ENCODE data around the gene ZNF236.

DNA sequence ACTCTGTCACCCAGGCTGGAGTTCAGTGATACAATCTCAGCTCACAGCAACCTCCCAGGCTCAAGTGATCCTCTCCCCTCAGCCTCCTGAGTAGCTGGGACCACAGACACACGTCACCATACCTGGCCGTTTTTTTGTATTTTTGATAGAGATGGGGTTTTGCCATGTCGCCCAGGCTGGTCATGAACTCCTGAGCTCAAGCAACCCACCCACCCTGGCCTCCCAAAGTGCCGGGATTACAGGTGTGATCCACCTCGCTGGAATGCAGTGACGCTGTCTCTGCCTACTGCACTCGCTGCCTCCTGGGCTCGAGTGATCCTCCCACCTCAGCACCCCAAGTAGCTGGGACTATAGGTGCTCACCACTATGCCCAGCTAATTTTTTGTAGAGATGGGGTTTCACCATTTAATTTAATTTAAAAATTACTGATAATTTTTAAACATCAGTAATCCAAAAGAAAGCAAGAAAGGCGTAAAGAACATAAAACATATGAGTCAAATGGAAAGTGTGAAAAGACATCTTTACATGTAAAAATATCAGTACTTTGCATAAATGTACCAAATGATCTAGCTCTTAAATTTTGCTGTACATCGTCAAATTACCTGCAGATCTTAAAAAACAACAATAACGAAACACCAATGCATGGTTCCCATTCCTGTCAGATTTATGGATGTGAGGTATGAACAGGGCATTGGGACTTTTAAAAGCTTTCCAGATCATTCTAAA is 2.8 kb upstream of the ZNF236 start:
- no peak for TF ChIP-seq SIRT6 (IDR thresholded peaks at IDR 0.05; ENCODE audit: low read length)
- no peak for TF ChIP-seq HDAC2 (IDR thresholded peaks at IDR 0.05; ENCODE audit: borderline replicate concordance in 1 of 2, low read depth in 2 of 2, low read length in 2 of 2)
- no peak for TF ChIP-seq RNF2 (IDR thresholded peaks at IDR 0.05; ENCODE audit: borderline replicate concordance, low read depth, low read length, missing control alignments, poor library complexity, severe bottlenecking)
- no peak for TF ChIP-seq EGR1 (IDR thresholded peaks at IDR 0.05; ENCODE audit: borderline replicate concordance, low read depth, low read length)
- TF ChIP-seq, protein P1, sequence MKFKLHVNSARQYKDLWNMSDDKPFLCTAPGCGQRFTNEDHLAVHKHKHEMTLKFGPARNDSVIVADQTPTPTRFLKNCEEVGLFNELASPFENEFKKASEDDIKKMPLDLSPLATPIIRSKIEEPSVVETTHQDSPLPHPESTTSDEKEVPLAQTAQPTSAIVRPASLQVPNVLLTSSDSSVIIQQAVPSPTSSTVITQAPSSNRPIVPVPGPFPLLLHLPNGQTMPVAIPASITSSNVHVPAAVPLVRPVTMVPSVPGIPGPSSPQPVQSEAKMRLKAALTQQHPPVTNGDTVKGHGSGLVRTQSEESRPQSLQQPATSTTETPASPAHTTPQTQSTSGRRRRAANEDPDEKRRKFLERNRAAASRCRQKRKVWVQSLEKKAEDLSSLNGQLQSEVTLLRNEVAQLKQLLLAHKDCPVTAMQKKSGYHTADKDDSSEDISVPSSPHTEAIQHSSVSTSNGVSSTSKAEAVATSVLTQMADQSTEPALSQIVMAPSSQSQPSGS (IDR thresholded peaks at IDR 0.05; ENCODE audit: low read length), result no peak
- TF ChIP-seq POLR2AphosphoS5 (IDR thresholded peaks at IDR 0.05; ENCODE audit: low read depth, low read length), result no peak
- no peak for TF ChIP-seq CBX5 (IDR thresholded peaks at IDR 0.05; ENCODE audit: low read depth, low read length)
- TF ChIP-seq POLR2A (IDR thresholded peaks at IDR 0.05; ENCODE audit: control extremely low read depth in 1 of 2, low read depth in 2 of 2, low read length in 2 of 2), result no peak
- no peak for TF ChIP-seq JUND (IDR thresholded peaks at IDR 0.05; ENCODE audit: low read length)
- no peak for TF ChIP-seq ASH2L (IDR thresholded peaks at IDR 0.05; ENCODE audit: low read length)
- TF ChIP-seq, protein P2, sequence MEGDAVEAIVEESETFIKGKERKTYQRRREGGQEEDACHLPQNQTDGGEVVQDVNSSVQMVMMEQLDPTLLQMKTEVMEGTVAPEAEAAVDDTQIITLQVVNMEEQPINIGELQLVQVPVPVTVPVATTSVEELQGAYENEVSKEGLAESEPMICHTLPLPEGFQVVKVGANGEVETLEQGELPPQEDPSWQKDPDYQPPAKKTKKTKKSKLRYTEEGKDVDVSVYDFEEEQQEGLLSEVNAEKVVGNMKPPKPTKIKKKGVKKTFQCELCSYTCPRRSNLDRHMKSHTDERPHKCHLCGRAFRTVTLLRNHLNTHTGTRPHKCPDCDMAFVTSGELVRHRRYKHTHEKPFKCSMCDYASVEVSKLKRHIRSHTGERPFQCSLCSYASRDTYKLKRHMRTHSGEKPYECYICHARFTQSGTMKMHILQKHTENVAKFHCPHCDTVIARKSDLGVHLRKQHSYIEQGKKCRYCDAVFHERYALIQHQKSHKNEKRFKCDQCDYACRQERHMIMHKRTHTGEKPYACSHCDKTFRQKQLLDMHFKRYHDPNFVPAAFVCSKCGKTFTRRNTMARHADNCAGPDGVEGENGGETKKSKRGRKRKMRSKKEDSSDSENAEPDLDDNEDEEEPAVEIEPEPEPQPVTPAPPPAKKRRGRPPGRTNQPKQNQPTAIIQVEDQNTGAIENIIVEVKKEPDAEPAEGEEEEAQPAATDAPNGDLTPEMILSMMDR (IDR thresholded peaks at IDR 0.05; ENCODE audit: control extremely low read depth in 1 of 3, insufficient read depth in 1 of 3, low read depth in 1 of 3, low read length in 3 of 3), result no peak
- TF ChIP-seq NRF1 (IDR thresholded peaks at IDR 0.05; ENCODE audit: low read depth, low read length), result no peak
- TF ChIP-seq CREB1 (IDR thresholded peaks at IDR 0.05), result no peak
- no peak for TF ChIP-seq YY1 (IDR thresholded peaks at IDR 0.05; ENCODE audit: low read depth, low read length)

Measured in H1 (cell line).